HCT116 (cell line): ENCODE measurements around the gene NLE1. TPM values are rescaled to one million over a fixed set of nuclear protein-coding genes. Genes with fewer than 3 reads are reported as not detected.

Experiments
- ATAC-seq: fragments of 200-7000 bp; cut with Tn5 transposase; 2 replicates; pipeline ENCODE4 v1.9.1; 2020; ENCODE audit warnings: mild to moderate bottlenecking, moderate library complexity
- BruUV-seq: library from RNA; stranded (reverse); fragments of 400-500 nt; replicated peaks from 2 replicates; lab custom pipeline; 2021; lab: Mats Ljungman, UMichigan
- CTCF ChIA-PET: fragments of 300-600 bp; sonication (Branson Sonifier 250); formaldehyde crosslinking; loops from one replicate; lab custom pipeline; 2021; ENCODE audit warnings: antibody characterized with exemption; lab: Charles Lee
- POLR2A ChIA-PET: fragments of 300-600, 350-600 bp; sonication (Branson Sonifier 250); formaldehyde crosslinking; loops from one replicate; lab custom pipeline; 2021; ENCODE audit warnings: antibody characterized with exemption; lab: Charles Lee
- RAD21 ChIA-PET, 2 experiments: fragments of 300-600 bp; sonication (Branson Sonifier 250); formaldehyde crosslinking; loops; one replicate each; lab custom pipeline; 2023; ENCODE audit warnings: low total read pairs in 2 of 2; ENCODE audit not compliant: uncharacterized antibody in 2 of 2, unreplicated experiment in 2 of 2, low non-redundant PET in 1 of 2; lab: Charles Lee
- DNase-seq: peaks from one replicate; pipeline ENCODE4 v3.0.0-alpha.2; 2010; ENCODE audit warnings: low read depth, low spot score
- H2AFZ ChIP-seq: fragments of 200-600 bp; shearing (Covaris generic), sonication (generic); 2 replicates; pipeline ENCODE4 v1.6.1; 2017; ENCODE audit warnings: low read depth, mixed run types, mixed read lengths, antibody characterized with exemption, low read length; ENCODE audit not compliant: poor library complexity, severe bottlenecking
- H3K27ac ChIP-seq: 2 replicates; pipeline ENCODE4 v1.5.1; 2012; ENCODE audit warnings: low read depth, low read length
- H3K27me3 ChIP-seq: fragments of 200-600 bp; sonication (generic); 2 replicates; pipeline ENCODE4 v1.6.1; 2016; ENCODE audit warnings: mixed run types, low read length, mixed read lengths; ENCODE audit not compliant: insufficient read depth
- H3K36me3 ChIP-seq, 2 experiments: fragments of 200-500 bp in 1 of 2; fragments of 200-600 bp in 1 of 2; sonication (Bioruptor generic) in 1 of 2; sonication (generic) in 1 of 2; 2 replicates each; pipeline versions ENCODE4 v1.5.1 to v1.6.1; 2014 to 2016; ENCODE audit warnings: low read length in 2 of 2, inconsistent platforms in 1 of 2, mixed read lengths in 1 of 2, mixed run types in 1 of 2; ENCODE audit not compliant: insufficient read depth in 2 of 2, control insufficient read depth in 1 of 2
- H3K4me1 ChIP-seq, 2 experiments: fragments of 200-600 bp in 1 of 2; sonication (generic) in 1 of 2; 2 replicates each; pipeline versions ENCODE4 v1.5.1 to v1.6.1; 2012 to 2017; ENCODE audit warnings: low read length in 2 of 2, inconsistent platforms in 1 of 2, mild to moderate bottlenecking in 1 of 2, mixed read lengths in 1 of 2, mixed run types in 1 of 2, moderate library complexity in 1 of 2; ENCODE audit not compliant: insufficient read depth in 2 of 2, control insufficient read depth in 1 of 2
- H3K4me2 ChIP-seq: fragments of 200-600 bp; sonication (generic); 2 replicates; pipeline ENCODE4 v1.6.1; 2017; ENCODE audit warnings: mixed run types, low read length, mixed read lengths
- H3K4me3 ChIP-seq, 2 experiments: fragments of 200-600 bp in 1 of 2; sonication (generic) in 1 of 2; replicated peaks in 1 of 2; 2 replicates each; pipeline ENCODE4 v1.5.1; 2011 to 2016; ENCODE audit warnings: low read length in 2 of 2, control low read depth in 1 of 2, low read depth in 1 of 2, mild to moderate bottlenecking in 1 of 2, mixed read lengths in 1 of 2, mixed run types in 1 of 2
- H3K79me2 ChIP-seq: fragments of 200-600 bp; sonication (generic); 2 replicates; pipeline ENCODE4 v1.6.1; 2017; ENCODE audit warnings: mild to moderate bottlenecking, mixed run types, low read length, moderate library complexity, mixed read lengths; ENCODE audit not compliant: insufficient read depth
- H3K9ac ChIP-seq: fragments of 200-600 bp; sonication (generic); 2 replicates; pipeline ENCODE4 v1.6.1; 2016; ENCODE audit warnings: low read length, mixed read lengths
- H3K9me2 ChIP-seq: fragments of 200-600 bp; sonication (generic), shearing (Covaris generic); 2 replicates; pipeline ENCODE4 v1.6.1; 2017; ENCODE audit warnings: mixed run types, mild to moderate bottlenecking, moderate library complexity; ENCODE audit not compliant: insufficient read depth
- H3K9me3 ChIP-seq, 2 experiments: fragments of 200-500 bp in 1 of 2; fragments of 200-600 bp in 1 of 2; sonication (Bioruptor generic) in 1 of 2; sonication (generic) in 1 of 2; 2 replicates each; pipeline ENCODE4 v1.6.1; 2014 to 2017; ENCODE audit warnings: low read length in 2 of 2, mixed read lengths in 2 of 2, inconsistent platforms in 1 of 2, low read depth in 1 of 2, mild to moderate bottlenecking in 1 of 2, mixed run types in 1 of 2, moderate library complexity in 1 of 2; ENCODE audit not compliant: control insufficient read depth in 1 of 2, insufficient read depth in 1 of 2
- H4K20me1 ChIP-seq: fragments of 200-600 bp; sonication (generic), shearing (Covaris generic); 2 replicates; pipeline ENCODE4 v1.6.1; 2017; ENCODE audit warnings: mixed run types, mild to moderate bottlenecking, moderate library complexity; ENCODE audit not compliant: insufficient read depth
- CEBPB ChIP-seq: IDR thresholded peaks from 2 replicates; pipeline ENCODE4 v1.6.1; 2012; ENCODE audit warnings: low read depth
- EGR1 ChIP-seq: IDR thresholded peaks from 2 replicates; pipeline ENCODE4 v1.6.1; 2012; ENCODE audit warnings: low read depth
- RAD21 ChIP-seq: IDR thresholded peaks from 2 replicates; pipeline ENCODE4 v1.6.1; 2012; ENCODE audit warnings: low read depth, mild to moderate bottlenecking
- SRF ChIP-seq: IDR thresholded peaks from 2 replicates; pipeline ENCODE4 v1.6.1; 2012; ENCODE audit warnings: low read depth
- ZFX ChIP-seq: fragments of 450-650 bp; IDR thresholded peaks from 2 replicates; pipeline ENCODE4 v1.6.1; 2017
- intact Hi-C: fragments of 100-400 bp; cut with micrococcal nuclease; formaldehyde crosslinking; loops from 2 replicates; pipeline ENCODE4 v1.10.0; 2022
- total RNA-seq: library from RNA; stranded (reverse); gene quantifications from one replicate; pipeline ENCODE4 v1.2.1, GENCODE V29; 2021; ENCODE audit not compliant: unreplicated experiment
- TF ChIP-seq, protein P1 (sequence below), 3 experiments: fragments of 200-600 bp in 1 of 3; sonication (generic) in 1 of 3; IDR thresholded peaks in 2 of 3; conservative IDR thresholded peaks in 1 of 3; 2 replicates each; pipeline ENCODE4 v1.5.1; 2012 to 2017; ENCODE audit warnings: low read depth in 2 of 3, low read length in 2 of 3, antibody characterized with exemption in 1 of 3, borderline replicate concordance in 1 of 3, control low read depth in 1 of 3, mild to moderate bottlenecking in 1 of 3, mixed read lengths in 1 of 3, mixed run types in 1 of 3, moderate library complexity in 1 of 3; ENCODE audit not compliant: insufficient read depth in 1 of 3
- TF ChIP-seq, protein P2 (sequence below): IDR thresholded peaks from 2 replicates; pipeline ENCODE4 v1.6.1; 2012

The NLE1 gene
- total RNA-seq, 1 experiment from 2014 or later: 55.5 TPM

DNA sequence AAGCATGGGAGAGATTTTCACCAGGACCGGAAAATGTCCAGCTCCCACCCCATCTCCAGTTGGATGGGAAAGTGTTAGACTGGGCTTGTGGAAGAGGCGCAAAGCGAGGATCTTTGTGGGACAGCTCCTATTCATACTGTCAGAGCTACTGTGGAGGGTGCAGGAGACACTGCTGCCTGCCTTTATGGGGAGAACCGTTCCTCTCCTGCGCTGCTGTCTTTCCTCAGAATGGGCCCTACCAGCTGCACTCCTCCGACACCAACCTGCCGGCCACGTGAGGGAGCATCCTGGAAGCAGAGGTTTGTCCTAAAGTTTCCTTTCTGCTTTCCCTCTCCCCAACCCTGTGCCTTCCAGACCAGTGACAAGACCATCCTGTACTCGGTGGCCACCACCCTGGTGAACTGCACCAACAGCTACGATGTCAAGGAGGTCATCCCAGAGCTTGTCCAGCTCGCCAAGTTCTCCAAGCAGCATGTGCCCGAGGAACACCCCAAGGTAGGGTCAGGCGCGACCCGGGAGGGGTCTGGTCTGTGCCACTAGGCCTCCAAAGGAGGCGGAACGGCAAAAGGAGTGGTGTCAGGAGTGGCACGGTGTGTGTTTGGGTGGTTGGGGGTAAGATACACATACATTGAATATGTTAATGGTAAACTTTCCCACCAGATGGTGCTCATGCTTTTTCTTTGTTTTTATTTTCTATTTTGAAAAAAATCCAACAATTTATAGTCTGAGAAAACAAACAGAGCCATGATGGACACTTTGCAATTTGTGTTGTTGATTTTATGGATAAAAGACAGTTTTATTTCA is 29.1 kb upstream of the NLE1 start:
- peak; percentile 48 for TF ChIP-seq RAD21
- TF ChIP-seq, protein P1, sequence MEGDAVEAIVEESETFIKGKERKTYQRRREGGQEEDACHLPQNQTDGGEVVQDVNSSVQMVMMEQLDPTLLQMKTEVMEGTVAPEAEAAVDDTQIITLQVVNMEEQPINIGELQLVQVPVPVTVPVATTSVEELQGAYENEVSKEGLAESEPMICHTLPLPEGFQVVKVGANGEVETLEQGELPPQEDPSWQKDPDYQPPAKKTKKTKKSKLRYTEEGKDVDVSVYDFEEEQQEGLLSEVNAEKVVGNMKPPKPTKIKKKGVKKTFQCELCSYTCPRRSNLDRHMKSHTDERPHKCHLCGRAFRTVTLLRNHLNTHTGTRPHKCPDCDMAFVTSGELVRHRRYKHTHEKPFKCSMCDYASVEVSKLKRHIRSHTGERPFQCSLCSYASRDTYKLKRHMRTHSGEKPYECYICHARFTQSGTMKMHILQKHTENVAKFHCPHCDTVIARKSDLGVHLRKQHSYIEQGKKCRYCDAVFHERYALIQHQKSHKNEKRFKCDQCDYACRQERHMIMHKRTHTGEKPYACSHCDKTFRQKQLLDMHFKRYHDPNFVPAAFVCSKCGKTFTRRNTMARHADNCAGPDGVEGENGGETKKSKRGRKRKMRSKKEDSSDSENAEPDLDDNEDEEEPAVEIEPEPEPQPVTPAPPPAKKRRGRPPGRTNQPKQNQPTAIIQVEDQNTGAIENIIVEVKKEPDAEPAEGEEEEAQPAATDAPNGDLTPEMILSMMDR (IDR thresholded peaks at IDR 0.05 in 2 of 3, conservative IDR thresholded peaks at IDR 0.05 in 1 of 3; ENCODE audit: borderline replicate concordance in 1 of 3, insufficient read depth in 1 of 3, low read depth in 2 of 3, low read length in 2 of 3): peak in 2 of 3 experiments; percentile 13 to 21; a peak in 2 of 6 replicates
- TF ChIP-seq CEBPB: no peak
- no peak for TF ChIP-seq ZFX
- no peak for TF ChIP-seq SRF
- TF ChIP-seq EGR1: no peak
- TF ChIP-seq, protein P2, sequence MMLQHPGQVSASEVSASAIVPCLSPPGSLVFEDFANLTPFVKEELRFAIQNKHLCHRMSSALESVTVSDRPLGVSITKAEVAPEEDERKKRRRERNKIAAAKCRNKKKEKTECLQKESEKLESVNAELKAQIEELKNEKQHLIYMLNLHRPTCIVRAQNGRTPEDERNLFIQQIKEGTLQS: no peak
- no peaks in the 10 kb centered on the region for H3K36me3 ChIP-seq
- no TSS peak for BruUV-seq
- H3K27me3 ChIP-seq: peaks cover 6% of the 10 kb centered on the region; the same call in 1 of the 2 replicates
- no peak overlapping the region for H3K4me3 ChIP-seq
- ATAC-seq (no peak; the same call in 1 of the 2 replicates), DNase-seq (no peak)
- H3K4me2 ChIP-seq: no peak overlapping the region
- RAD21 ChIA-PET: no interaction called here
- H3K79me2 ChIP-seq: no peaks in the 10 kb centered on the region
- H3K9ac ChIP-seq: no peak overlapping the region
- no peaks in the 10 kb centered on the region for H3K9me2 ChIP-seq
- intact Hi-C loops: loop anchor here (1.0 to 10.0 kb wide), 2 partner anchors 144 to 362 kb away; no protein-coding TSS in a partner anchor
- H3K4me1 ChIP-seq: no peaks in the 10 kb centered on the region
- CTCF ChIA-PET: interaction anchor here (0.7 to 1.8 kb wide), 5 partner anchors 350 to 575 kb away, joined by 3 to 7 read pairs (median 3); no protein-coding TSS in a partner anchor
- no peaks in the 10 kb centered on the region for H4K20me1 ChIP-seq
- POLR2A ChIA-PET: no interaction called here
- H3K27ac ChIP-seq: no peak overlapping the region
- no peak overlapping the region for H2AFZ ChIP-seq
- H3K9me3 ChIP-seq: no peaks in the 10 kb centered on the region
